ENCODE data around the gene TMEM163.

Gene TMEM163

DNA sequence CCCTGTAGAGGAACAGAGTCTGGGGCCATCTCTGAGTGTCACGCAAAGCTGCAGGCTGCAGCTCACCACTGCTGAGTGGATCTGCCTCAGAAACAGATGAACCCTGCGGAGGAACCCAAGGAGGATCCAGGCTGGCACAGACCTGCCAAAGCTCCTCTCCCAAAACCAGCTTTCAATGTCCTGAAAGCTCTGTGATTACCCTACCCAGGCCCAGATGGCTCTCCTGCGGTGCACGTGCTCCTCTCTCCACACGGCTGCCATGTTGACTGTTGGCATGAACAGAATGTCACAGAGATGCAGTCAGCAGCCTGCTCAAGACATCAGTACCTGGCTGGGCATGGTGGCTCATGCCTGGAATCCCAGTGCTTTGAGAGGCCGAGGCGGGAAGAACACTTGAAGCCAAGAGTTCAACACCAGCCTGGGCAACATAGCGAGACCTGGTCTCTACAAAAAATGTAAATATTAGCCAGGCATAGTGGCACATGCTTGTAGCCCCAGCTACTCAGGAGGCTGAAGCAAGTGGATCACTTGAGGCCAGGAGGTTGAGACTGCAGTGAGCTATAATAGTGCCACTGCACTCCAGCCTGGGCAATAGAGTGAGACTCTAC lies 248.1 kb downstream of the TMEM163 start:
- FAIRE-seq, result no peak

DNA sequence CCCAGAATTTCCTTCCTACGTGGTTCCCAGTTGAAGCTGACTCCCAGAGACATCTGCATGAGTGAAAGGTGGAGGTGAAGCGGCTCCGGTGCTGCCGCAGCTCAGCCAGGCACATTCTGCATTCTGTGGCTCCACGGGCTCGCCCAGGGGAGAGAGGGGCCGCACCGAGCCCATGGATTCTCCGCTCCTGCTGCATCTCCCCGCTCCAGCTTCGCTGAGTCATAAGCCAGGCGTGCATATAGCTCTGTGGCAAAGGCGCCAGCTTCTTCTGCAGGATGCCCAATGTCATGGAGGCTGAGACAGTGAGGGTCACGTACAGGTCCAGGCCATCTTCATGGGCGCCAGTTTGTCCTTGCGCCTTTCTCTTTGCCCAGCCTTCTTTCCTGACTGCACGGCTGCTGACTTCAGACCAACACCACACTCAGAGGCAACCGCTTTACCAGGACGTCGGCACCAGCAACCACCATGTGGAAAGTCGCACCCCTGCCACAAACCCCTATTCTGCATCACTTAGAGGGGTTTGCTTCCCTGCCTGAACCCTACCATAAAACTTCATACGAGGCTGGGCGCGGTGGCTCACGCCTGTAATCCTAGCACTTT lies 249.2 kb downstream of the TMEM163 start:
- FAIRE-seq, result no peak

DNA sequence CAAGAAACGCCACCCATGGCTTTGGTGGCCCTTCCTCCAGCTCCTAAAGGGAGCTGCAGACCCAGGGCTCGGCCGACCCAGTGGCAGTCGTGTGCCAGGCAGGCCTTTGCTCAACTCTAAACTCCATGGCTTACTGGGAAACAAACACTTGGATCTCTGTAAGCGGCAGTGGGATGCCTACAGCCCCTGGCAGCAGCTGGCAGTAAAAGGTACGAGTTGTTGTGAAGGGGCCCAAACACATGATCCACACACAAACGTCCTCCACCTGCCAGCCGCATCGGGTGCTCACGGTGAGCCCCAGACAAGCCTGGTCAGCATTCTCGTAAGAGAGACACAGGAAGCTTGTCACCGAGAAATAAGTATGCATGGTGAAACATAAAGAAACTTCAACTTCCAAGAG lies 250.0 kb downstream of the TMEM163 start:
- FAIRE-seq, result no peak

DNA sequence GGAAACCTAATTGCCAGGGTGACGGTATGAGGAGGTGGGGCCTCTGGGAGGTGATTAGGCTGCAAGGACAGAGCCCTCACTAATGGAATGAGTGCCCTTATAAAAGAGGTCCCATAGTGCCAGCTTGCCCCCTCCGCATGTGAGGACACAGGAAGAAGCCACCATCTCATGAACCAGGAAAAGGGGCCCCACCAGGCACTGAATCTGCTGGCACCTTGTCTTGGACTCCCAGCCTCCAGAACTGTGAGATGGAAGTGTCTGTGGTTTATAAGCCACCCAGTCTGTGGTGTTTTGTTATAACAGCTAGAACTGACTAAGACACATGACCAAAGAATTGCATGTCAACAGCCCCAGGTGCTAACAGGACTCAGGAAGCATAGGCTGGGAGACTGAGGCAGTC lies 250.6 kb downstream of the TMEM163 start:
- no peak for FAIRE-seq

DNA sequence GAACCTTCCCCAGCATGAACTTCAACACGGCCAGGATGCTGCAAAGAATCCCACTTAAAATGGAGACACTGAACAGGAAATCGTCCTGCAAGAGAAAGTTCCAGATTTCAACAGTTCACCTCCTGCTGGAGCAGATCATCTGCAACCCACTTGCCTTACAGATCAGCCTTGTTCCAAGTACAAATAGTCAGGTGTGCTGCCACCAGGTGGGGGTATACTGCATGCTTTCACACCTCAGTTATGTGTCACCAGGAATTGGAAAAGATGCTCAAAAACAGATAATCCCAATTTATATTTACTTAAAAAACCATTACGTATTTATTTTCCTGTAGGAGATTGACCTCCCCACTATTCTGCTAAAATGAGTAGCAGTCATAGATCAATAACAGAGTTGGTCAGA lies 252.7 kb downstream of the TMEM163 start:
- FAIRE-seq, result no peak

DNA sequence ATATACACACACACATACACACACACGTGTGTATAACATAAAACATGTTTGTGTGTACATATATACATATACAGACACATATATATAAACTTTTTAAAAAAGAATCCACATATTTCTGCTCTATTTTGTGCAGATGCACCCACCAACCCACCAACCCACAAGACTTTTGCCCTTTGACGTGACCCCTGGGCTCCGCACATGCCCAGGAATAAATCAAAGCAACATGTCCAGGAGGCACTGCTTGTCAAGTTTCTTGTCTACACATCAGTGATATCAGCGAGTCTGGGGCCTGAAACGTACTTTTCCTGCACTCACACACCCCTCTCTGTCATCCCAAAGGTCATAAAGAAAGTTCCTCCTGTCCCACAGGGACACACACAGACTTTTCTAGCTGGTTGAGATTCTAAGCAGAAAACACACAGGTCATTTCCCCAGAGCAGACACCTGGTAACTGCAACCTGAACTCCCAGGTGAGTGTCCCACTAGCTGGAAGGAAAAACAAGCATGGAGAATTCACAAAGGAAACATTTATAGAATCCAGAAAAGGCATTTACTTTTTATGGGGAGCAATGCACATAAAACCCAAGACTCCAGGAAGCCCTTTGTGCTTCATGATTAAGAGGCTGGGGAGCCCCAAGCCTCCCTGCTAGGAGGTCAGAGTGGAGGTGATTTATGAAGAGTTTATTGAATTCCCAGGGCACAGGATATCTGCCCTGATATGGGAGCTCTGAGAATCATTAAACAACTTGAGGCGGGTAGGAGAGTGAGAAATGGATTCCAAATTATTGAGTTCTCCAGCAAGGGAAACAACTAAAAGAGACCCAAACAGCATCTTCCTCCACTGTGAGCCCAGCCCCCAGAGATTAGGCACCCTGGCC lies 253.3 kb downstream of the TMEM163 start:
- FAIRE-seq, result no peak

GRCh38 chr2:134463699-134464022 lies 255.1 kb downstream of the TMEM163 start:
- no peak for FAIRE-seq

DNA sequence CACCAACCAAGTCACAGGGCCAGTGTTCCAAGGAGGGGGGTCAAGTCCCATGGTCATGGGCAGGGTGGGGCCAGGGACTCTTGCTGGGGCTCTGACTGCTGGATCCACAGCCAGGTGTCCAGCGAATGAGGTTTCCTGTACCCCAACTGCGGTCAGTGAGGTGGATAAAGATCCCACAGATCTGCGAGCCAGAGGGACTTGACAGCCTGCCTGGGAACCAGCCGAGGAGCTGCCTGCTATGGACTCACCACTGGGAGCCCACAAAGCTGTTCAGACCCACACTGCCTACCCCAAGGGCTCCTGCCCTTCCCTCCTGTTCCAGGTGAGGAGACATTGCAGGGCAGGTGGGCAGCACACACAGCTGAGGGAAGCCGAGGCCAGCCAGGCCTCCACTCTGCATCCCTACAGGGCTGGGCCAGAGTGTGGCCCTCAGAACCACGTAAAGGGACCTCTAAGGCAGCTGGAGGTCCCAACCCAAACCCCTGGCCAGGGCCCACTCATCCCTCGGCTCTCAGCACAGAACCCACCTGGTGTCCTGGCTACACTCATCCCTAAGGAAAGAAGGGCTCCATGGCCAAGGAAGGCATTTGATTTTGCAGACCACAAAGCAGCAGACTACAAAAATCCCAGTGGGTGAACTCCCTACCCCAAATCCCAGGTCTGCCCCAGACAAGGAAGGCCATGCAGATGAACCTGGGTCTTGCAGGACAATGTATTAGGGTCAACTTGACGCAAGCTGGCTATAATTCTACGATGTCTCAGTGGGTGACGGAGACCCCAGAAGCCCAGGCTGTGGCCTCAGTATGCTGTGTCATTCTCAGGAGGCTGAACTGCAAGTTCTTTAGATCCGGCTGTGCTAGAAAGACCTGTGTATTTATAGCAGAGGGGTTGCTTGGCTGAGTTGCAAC lies 255.8 kb downstream of the TMEM163 start:
- no peak for FAIRE-seq

- no peak for FAIRE-seq
These were observed 256.5 kb downstream of the TMEM163 start for GRCh38 chr2:134462275-134462674.

GRCh38 chr2:134461511-134461910 lies 257.3 kb downstream of the TMEM163 start:
- FAIRE-seq, result no peak

GRCh38 chr2:134460583-134460998 lies 258.2 kb downstream of the TMEM163 start:
- no peak for FAIRE-seq

GRCh38 chr2:134459706-134460406 lies 258.9 kb downstream of the TMEM163 start:
- no peak for FAIRE-seq

- no peak for FAIRE-seq
These were observed 259.9 kb downstream of the TMEM163 start for GRCh38 chr2:134458950-134459349.

GRCh38 chr2:134458473-134458853 lies 260.3 kb downstream of the TMEM163 start:
- no peak for FAIRE-seq

DNA sequence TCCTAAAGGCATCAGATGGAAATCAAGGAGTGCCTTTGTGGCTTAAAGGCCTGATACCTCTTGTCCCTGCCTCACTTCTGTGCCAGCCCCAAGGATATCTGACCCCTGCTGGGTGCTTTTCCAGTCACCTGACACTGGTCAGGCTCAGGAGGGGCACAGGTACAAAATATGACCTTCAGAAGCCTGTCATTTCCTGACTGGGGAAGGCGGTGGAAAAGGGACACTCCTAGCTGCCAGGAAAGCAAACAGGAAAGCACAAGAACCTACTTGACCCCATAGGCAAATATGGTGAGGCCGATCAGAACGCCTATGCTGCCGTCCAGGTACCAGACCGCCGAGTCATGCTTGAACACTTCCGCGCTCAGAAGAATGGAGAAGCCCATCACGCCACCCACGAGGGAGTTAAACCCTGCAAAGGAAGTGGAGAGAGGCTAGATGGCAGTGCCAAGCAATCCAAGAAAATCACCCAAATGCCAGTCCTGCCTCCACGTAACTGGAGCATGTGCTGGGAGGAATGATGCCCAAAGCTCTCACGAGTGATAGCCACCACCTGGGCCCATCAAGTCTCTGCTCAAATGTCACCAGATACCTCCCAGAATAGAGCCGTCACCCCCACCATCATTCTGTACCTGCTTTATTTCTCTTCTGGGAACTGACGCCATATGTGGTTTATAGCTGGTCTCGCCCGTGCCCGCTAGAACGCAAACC lies 260.9 kb downstream of the TMEM163 start:
- FAIRE-seq, result no peak

DNA sequence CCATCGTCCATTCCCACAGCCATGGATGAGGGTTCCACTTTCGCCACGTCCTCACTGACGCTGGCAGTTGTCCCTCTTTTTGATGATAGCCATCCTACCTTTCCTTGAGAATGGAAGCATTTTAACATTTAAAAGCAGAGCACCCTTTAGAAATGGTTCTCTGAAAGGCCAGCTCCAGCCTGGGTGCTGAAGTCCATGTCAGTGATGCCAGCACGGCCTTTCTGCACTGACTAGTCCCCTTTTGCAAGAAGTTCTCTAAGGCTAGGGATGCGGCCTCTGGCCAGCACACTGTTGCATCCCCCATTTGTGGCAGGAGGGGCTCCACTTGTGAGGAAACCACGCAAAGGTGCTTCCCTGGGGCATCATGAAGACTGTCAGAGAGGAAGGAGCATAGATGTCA lies 261.4 kb downstream of the TMEM163 start:
- no peak for FAIRE-seq

GRCh38 chr2:134455426-134455825 lies 263.4 kb downstream of the TMEM163 start:
- no peak for FAIRE-seq

- FAIRE-seq, result no peak
These were observed 263.9 kb downstream of the TMEM163 start for GRCh38 chr2:134454931-134455330.

DNA sequence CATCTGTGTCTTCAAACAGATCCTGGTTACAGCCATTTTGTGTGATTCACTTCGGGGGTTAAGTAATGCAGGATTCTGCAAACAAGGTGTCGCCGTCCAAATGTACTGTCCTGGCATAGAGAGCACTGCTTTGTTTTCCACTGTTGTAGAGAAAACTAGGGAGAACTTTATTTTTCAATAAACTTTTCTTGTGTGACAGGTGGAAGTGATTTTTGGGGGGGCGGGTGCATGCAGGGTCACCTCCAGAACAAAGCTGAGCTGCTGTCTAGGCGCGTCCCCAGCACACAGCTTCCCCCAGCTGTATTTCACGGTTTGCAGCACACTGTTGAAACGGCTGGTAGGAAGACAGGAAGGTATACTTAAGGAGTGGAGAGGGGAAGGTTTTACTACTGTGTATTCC lies 264.4 kb downstream of the TMEM163 start:
- no peak for FAIRE-seq

DNA sequence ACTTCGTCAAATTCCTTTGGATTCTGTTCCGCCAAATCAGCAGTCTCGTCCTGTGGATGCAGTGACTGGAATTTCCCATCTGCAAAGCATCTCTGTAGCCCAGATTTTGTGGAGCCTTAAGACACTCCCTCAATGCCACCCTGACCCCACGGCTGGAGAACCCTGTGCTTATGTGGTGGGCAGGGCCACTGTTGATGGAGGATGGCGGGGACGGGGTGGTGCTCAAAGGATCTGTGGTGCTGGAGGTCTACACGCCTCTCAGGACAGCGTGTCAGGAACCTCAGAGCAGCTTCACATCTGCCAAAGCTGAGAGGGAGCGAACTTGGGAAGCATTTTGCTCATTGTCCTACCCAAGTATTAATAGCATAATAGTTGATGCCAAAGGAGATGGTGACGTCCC lies 264.8 kb downstream of the TMEM163 start:
- FAIRE-seq, result no peak

- no peak for FAIRE-seq
These were observed 265.3 kb downstream of the TMEM163 start for GRCh38 chr2:134453476-134453875.
